Measurements from ENCODE around the gene NCDN.
A peak's percentile ranks its signal among the peaks of the same experiment; 100 is the strongest.

NCDN gene

DNA sequence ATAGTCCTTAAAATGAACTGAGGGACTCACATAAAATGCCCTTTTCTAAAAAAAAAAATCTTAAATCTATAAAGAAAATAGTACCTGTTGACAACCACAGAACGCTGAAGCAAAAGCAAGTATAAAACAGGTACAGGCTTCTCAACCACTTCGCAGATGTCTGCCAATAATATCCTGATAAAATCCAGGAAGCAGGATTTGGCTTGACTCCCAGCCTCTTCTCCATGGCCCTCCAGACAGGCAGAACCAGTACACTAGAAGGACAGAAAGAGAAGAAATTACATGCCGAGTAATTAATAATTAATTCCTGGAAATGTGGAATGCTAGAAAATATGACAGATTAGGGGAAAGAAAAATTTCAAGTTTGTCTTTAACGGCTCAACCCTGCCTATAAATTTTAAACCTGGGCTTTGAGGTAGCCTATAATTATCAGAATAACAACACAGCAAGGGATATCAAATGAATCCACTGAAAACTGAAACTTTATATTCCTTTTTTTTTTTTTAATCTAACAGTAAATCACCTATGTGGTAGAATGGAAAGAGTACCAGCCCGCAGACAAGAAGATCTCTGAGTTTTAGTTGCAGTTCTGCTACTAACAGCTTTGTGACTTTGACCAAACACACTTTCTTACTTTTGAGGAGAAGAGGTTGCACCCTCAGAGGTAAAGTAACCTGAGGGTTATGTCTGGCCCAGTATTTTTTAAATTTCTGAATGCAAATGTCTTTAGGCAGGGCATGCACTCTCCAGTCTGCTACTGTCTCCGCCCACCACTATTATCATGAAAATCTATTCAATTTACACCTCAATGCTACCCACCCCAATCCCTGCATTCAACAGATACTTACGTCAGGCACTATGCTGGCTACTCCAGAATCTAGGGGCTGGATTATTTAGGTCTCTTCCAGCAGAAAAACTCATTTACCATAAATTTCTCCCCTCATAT is 3.1 kb upstream of the NCDN start:
- DNase-seq (ENCODE audit: low read depth in 1 of 2, low spot score in 1 of 2): no peak

- DNase-seq (ENCODE audit: low read depth in 1 of 2, low spot score in 1 of 2): no peak
These were observed 2.4 kb upstream of the NCDN start for GRCh38 chr1:35555212-35555584.

GRCh38 chr1:35555601-35556477 is 1.8 kb upstream of the NCDN start:
- no peak for DNase-seq (ENCODE audit: low read depth in 1 of 2, low spot score in 1 of 2)

DNA sequence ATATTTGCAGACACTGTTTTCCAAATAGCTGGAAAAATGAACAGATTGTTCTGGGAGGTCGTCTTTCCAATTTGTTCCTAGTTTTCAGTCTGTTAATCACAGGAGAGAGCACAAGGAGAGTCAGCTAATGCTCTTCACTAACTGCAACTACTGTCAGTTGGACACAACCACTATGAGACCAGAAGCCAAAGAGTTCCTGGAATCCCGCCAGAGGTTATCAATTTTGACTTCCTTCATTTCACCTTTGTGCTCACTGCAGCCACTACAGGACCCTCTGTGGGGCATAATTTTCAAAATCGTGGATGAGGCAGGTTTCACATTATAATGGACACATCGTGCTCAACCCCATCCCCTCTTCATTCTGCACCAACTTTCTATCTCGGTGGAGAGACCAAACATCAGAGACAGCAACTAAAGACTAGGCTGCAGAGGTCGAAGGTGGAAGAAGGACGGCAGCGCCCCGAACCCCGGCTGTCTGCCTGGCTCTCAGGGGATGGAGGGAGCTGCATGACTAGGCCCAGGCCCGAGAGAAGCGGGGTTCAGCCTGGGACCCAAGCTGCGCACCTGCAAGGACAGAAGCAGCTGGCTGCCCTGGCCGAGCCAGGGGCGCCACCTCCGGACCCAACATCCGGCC is 998 bp upstream of the NCDN start:
- no peak for DNase-seq (ENCODE audit: low read depth in 1 of 2, low spot score in 1 of 2)

GRCh38 chr1:35557118-35557610 is 435 bp upstream of the NCDN start, which contains the start of gene KIAA0319L:
Gene KIAA0319L (minus strand): TSS chr1:35557403. CDS start chr1:35554491, 2,912 bp downstream.
- DNase-seq (ENCODE audit: low read depth in 1 of 2, low spot score in 1 of 2): no peak

DNA sequence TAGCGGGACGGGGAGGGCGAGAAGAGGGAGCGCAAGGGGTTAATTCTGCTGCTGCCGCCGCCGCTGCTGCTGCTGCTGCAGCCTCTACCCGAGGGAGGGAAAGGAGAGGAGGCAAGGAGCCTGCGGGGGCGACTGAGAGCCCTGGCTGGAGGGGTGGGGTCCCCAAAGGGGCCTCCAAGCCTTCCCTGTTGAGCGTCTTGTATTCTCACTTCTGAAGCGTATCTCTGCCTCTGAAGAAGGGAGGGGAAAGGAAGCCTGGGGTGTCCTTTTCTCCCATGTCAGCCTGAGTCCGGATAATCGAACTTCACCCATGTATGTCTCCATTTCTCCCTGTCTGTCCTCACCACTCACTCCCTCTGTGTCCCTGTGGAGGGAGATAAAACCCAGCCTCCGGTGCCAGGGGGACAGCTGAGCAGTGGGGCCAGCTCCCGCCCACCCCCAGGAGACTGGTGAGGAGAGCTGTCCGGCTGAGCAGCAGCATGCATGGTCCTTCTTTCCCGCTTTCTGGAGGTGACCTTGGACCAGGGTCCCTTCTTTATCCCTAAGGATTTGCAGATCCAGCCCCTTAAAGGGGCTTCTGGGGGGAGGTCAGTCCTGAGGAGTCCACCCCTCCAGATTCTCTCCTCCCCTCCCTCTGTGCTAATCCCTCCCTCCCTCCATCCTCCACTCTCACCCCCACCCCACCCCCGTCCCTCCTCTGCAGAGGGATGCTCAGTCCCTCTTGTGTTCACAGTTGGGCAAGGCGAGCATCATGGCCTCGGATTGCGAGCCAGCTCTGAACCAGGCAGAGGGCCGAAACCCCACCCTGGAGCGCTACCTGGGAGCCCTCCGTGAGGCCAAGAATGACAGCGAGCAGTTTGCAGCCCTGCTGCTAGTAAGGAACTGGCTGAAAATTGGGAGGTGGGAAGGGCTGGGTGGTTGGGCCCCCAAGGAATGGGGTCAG is 1.0 kb downstream of the NCDN start:
- no peak for DNase-seq (ENCODE audit: low read depth in 1 of 2, low spot score in 1 of 2)

GRCh38 chr1:35559317-35559944 is 1.8 kb downstream of the NCDN start:
- no peak for DNase-seq (ENCODE audit: low read depth in 1 of 2, low spot score in 1 of 2)

DNA sequence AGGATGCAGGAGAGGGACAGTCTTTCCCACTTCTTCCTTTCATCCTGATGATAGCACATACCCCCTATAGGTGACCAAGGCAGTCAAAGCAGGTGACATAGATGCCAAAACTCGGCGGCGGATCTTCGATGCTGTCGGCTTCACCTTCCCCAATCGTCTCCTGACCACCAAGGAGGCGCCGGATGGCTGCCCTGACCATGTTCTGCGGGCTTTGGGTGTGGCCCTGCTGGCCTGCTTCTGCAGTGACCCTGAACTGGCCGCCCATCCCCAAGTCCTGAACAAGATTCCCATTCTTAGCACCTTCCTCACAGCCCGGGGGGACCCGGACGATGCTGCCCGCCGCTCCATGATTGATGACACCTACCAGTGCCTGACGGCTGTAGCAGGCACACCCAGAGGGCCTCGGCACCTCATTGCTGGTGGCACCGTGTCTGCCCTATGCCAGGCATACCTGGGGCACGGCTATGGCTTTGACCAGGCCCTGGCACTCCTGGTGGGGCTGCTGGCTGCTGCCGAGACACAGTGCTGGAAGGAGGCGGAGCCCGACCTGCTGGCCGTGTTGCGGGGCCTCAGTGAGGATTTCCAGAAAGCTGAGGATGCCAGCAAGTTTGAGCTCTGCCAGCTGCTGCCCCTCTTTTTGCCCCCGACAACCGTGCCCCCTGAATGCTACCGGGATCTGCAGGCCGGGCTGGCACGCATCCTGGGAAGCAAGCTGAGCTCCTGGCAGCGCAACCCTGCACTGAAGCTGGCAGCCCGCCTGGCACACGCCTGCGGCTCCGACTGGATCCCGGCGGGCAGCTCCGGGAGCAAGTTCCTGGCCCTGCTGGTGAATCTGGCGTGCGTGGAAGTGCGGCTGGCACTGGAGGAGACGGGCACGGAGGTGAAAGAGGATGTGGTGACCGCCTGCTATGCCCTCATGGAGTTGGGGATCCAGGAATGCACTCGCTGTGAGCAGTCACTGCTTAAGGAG is 2.9 kb downstream of the NCDN start:
- DNase-seq (ENCODE audit: low read depth in 1 of 2, low spot score in 1 of 2): no peak

GRCh38 chr1:35561297-35561971 is 3.8 kb downstream of the NCDN start:
- no peak for DNase-seq (ENCODE audit: low read depth in 1 of 2, low spot score in 1 of 2)

- DNase-seq (ENCODE audit: low read depth in 1 of 2, low spot score in 1 of 2): no peak
These were observed 4.5 kb downstream of the NCDN start for GRCh38 chr1:35561972-35562680.

- DNase-seq (ENCODE audit: low read depth in 1 of 2, low spot score in 1 of 2): no peak
These were observed 5.6 kb downstream of the NCDN start for GRCh38 chr1:35563166-35563565.

DNA sequence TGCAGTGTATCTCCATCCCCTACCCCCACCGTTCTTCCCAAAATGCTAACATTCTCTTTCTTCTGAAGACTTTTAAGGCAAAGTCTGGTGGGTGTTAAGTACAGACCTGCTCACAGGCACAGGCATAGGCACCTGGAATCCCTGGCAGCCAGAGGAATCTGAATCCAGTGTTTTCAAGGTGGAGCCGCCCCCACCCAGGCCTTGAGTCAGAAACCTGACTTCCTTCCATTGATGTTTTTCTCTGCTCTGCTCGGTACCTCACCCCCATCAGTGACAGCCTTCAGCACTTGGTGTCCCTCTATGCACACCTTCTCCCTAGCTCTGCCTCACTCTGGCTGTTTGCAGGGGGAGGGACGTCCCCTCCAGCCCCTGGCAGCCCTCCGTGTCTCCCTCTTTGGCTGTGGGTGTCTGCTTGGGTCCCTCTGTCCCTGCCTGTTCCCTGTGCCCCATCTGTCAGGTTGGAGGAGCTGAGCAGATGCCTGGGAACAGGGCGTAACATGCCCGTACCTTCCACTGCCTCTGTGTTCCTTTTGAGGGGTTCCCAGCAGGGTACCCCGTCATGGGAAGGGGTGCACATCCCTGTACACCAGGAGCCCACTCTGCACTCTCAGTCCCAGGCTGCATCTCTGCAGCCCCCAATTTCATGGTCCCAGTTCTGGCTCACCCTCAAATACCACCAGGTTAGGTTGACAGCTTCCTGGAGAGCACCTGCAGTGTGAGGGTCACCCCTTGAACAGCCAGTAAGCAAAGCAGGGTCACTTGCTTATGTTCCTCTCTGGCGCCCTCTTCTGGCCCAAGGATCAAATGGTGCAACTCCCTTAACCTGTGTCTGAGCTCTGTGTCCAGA is 6.7 kb downstream of the NCDN start:
- DNase-seq (ENCODE audit: low read depth in 1 of 2, low spot score in 1 of 2): peak; percentile 57 to 73

DNA sequence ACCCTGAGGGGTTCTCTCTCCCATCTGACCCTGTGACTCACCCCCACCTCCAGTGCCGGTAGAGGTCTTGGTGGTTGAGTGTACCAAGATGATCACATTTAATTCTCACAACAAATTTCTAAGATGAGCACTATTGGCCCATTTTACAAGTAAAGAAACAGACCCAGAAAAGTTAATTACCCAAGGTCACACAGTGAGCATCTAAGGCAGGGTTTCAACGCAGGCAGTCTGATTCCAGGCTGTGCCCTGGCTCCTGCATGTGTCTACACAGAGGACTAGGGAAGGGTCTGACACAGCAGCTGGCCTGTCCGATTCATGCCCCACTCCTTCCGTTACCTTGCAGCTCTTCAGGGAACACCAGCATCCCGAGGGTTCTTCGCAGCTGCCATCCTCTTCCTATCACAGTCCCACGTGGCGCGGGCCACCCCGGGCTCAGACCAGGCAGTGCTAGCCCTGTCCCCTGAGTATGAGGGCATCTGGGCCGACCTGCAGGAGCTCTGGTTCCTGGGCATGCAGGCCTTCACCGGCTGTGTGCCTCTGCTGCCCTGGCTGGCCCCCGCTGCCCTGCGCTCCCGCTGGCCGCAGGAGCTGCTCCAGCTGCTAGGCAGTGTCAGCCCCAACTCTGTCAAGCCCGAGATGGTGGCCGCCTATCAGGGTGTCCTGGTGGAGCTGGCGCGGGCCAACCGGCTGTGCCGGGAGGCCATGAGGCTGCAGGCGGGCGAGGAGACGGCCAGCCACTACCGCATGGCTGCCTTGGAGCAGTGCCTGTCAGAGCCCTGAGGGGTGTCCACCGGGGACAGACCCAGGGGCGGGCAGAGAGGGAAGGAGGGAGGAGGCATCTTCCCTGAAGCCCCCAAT is 7.5 kb downstream of the NCDN start:
- no peak for DNase-seq (ENCODE audit: low read depth in 1 of 2, low spot score in 1 of 2)

GRCh38 chr1:35565742-35566133 is 8.1 kb downstream of the NCDN start:
- no peak for DNase-seq (ENCODE audit: low read depth in 1 of 2, low spot score in 1 of 2)

DNA sequence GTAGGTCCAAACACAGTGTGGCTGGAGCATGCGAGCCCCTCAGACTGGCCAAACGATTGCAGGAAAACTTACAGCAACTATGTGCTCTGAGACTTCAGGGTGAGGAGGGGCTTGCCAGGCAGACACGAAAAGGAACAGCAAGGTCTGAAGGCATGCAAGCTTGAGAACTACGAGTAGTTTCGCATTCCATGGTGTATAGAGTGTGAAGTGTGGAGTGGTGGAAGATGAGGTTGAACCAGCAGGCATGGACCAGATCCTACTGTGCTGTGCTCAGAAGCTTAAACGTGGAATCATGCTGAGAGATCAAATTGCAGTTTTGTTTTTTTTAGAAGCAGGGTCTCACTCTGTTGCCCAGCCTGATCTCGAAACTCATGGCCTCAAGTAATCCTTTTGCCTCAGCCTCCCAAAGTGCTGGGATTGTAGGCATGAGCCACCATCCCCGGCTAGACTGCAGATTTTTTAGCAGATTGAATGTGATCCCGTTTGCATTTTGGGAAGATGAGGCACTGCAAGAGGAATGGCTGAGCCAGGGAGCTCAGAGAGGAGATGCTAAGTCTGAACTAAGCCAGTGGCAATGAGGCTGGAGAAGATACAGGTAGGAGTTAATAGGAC is 10.5 kb downstream of the NCDN start:
- DNase-seq (ENCODE audit: low read depth in 1 of 2, low spot score in 1 of 2): no peak
